HEK293T (cell line): Measurements from ENCODE around the gene KRT7.

Experiments used
- CTCF ChIA-PET: fragments of 350-600 bp; formaldehyde crosslinking; extraction: SDS; loops from one replicate; lab custom pipeline; 2021; ENCODE audit warnings: antibody characterized with exemption, inconsistent platforms; lab: Yijun Ruan, JAX
- POLR2A ChIA-PET: fragments of 350-600 bp; formaldehyde crosslinking; extraction: SDS; loops from one replicate; lab custom pipeline; 2020; ENCODE audit warnings: antibody characterized with exemption, inconsistent platforms; lab: Yijun Ruan, JAX
- DNase-seq: peaks from one replicate; pipeline ENCODE4 v3.0.0; 2012; ENCODE audit warnings: mixed read lengths; ENCODE audit errors: extremely low spot score
- ARNT ChIP-seq: fragments of 450-650 bp; IDR thresholded peaks from 2 replicates; pipeline ENCODE4 v1.6.1; 2017; ENCODE audit warnings: mild to moderate bottlenecking
- BHLHE40 ChIP-seq: fragments of 450-650 bp; IDR thresholded peaks from 2 replicates; pipeline ENCODE4 v1.6.1; 2016; ENCODE audit warnings: mild to moderate bottlenecking, moderate library complexity, borderline replicate concordance
- CTBP1 ChIP-seq: fragments of 450-650 bp; IDR thresholded peaks from 2 replicates; pipeline ENCODE4 v1.6.1; 2016; ENCODE audit warnings: borderline replicate concordance
- ELF4 ChIP-seq: fragments of 450-650 bp; IDR thresholded peaks from 2 replicates; pipeline ENCODE4 v1.6.1; 2017; ENCODE audit warnings: antibody characterized with exemption
- FOXA1 ChIP-seq: fragments of 450-650 bp; IDR thresholded peaks from 2 replicates; pipeline ENCODE4 v1.6.1; 2016; ENCODE audit warnings: mild to moderate bottlenecking
- FOXK2 ChIP-seq: fragments of 450-650 bp; IDR thresholded peaks from 2 replicates; pipeline ENCODE4 v1.6.1; 2016; ENCODE audit warnings: mild to moderate bottlenecking
- FOXM1 ChIP-seq: fragments of 450-650 bp; IDR thresholded peaks from 2 replicates; pipeline ENCODE4 v1.6.1; 2017; ENCODE audit warnings: mild to moderate bottlenecking, borderline replicate concordance
- HDGF ChIP-seq: fragments of 450-650 bp; IDR thresholded peaks from 2 replicates; pipeline ENCODE4 v1.6.1; 2017; ENCODE audit warnings: antibody characterized with exemption, borderline replicate concordance
- L3MBTL2 ChIP-seq: fragments of 450-650 bp; conservative IDR thresholded peaks from 2 replicates; pipeline ENCODE4 v1.6.1; 2016; ENCODE audit warnings: mild to moderate bottlenecking
- LEF1 ChIP-seq: fragments of 450-650 bp; IDR thresholded peaks from 2 replicates; pipeline ENCODE4 v1.6.1; 2017; ENCODE audit warnings: mild to moderate bottlenecking, borderline replicate concordance
- NFRKB ChIP-seq: fragments of 450-650 bp; IDR thresholded peaks from 2 replicates; pipeline ENCODE4 v1.6.1; 2016; ENCODE audit warnings: mild to moderate bottlenecking, moderate library complexity
- SP1 ChIP-seq: fragments of 450-650 bp; IDR thresholded peaks from 2 replicates; pipeline ENCODE4 v1.6.1; 2017
- SUZ12 ChIP-seq: fragments of 450-650 bp; IDR thresholded peaks from 2 replicates; pipeline ENCODE4 v1.6.1; 2016; ENCODE audit warnings: mild to moderate bottlenecking
- TARDBP ChIP-seq: fragments of 450-650 bp; IDR thresholded peaks from 2 replicates; pipeline ENCODE4 v1.6.1; 2016
- ZNF384 ChIP-seq: fragments of 450-650 bp; IDR thresholded peaks from 2 replicates; pipeline ENCODE4 v1.6.1; 2016
- TF ChIP-seq, protein P1 (sequence below): fragments of 450-650 bp; IDR thresholded peaks from 2 replicates; pipeline ENCODE4 v1.6.1; 2016

Gene KRT7

DNA sequence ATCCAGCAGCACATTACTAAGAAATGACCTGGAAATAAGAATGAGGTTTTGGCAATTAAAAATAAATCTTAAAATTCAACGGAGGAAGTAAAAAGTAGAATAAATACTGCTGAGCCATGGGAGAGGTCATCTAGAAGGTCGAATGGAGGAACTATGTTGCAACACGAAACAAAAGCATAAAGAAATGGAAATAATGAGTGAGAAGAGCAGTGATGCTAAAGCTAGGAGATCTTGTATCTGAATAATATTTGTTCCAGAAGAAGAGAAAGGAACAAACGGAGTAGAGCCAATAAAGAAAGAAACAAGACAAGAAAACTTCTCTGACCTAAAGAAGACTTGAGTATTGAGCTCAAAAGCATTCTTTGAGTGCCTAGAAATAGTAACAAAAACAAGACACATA is 6.6 kb upstream of the KRT7 start:
- TF ChIP-seq LEF1 (no peak), FOXA1 (no peak), L3MBTL2 (no peak), CTBP1 (no peak), FOXM1 (no peak), HDGF (no peak), BHLHE40 (no peak), NFRKB (no peak), ELF4 (no peak), FOXK2 (no peak), SP1 (no peak), ZNF384 (no peak), TARDBP (no peak), SUZ12 (no peak), ARNT (no peak)
- TF ChIP-seq, protein P1, sequence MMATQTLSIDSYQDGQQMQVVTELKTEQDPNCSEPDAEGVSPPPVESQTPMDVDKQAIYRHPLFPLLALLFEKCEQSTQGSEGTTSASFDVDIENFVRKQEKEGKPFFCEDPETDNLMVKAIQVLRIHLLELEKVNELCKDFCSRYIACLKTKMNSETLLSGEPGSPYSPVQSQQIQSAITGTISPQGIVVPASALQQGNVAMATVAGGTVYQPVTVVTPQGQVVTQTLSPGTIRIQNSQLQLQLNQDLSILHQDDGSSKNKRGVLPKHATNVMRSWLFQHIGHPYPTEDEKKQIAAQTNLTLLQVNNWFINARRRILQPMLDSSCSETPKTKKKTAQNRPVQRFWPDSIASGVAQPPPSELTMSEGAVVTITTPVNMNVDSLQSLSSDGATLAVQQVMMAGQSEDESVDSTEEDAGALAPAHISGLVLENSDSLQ = no peak
- POLR2A ChIA-PET = no interaction called here
- CTCF ChIA-PET = no interaction called here
- no peak for DNase-seq

DNA sequence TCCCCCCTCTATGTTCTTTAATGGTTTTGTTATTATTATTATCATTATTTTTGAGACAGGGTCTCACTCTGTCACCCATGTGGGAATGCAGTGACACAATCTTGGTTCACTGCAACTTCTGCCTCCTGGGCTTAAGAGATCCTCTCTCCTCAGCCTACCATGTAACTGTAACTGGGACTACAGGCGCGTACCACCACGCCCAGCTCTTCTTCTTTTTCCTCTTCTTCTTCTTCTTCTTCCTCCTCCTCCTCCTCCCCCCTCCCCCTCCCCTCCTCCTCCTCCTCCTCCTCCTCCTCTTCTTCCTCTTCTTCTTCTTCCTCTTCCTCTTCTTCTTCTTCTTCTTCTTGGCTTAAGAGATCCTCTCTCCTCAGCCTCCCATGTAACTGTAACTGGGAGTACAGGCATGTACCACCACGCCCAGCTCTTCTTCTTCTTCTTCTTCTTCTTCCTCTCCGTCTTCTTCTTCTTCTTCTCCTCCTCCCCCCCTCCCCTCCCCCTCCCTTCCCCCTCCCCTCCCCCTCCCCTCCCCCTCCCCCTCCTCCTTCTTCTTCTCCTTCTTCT is 5.4 kb upstream of the KRT7 start:
- TF ChIP-seq ARNT = no peak
- ChIA-PET CTCF (no interaction called here), POLR2A (no interaction called here)
- no peak for DNase-seq

DNA sequence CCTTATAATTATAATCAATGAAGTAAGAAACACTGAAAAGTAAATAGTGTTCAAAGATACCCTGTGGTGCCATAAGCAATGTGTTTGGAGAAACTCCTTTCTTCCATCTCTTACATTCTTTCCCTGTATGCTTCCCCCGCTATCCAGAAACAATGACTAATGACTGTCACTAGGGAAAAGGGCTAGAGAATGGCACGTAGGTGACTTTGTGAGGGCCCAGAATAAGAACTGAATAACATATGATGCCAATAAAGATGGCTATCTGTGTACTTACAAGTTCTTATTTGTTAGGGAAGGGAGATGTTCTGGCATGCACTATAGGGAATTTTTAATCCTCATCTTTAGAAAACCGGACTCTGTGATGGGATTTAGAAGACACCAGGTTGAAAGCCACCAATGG is 4.7 kb upstream of the KRT7 start:
- ChIA-PET POLR2A (no interaction called here), CTCF (no interaction called here)
- TF ChIP-seq CTBP1 = no peak
- TF ChIP-seq FOXK2 = no peak
- no peak for TF ChIP-seq LEF1
- no peak for TF ChIP-seq HDGF
- TF ChIP-seq ZNF384 = no peak
- no peak for TF ChIP-seq TARDBP
- no peak for DNase-seq

DNA sequence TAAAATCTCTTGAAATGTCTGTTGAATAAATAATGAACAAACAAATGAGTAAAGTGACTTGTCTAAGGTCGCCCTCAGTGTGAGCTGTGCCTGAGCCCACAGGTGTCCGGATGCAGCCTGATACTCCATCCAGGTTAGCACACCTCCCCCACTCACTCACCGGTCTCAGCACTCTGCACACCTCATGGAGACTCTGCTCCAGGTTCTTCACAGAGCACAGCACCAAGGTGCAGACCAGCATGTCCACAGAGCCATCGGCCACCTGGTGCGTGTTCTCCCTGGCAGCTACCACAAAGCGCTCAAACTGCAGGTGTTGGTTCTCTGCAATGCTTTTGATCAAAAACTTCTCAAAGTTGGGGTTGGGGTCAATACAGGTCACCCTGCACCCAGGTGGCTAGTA is 4.1 kb upstream of the KRT7 start:
- no peak for TF ChIP-seq FOXK2
- TF ChIP-seq NFRKB = no peak
- no peak for TF ChIP-seq FOXM1
- TF ChIP-seq ZNF384 = no peak
- POLR2A ChIA-PET = no interaction called here
- CTCF ChIA-PET = no interaction called here
- no peak for DNase-seq

DNA sequence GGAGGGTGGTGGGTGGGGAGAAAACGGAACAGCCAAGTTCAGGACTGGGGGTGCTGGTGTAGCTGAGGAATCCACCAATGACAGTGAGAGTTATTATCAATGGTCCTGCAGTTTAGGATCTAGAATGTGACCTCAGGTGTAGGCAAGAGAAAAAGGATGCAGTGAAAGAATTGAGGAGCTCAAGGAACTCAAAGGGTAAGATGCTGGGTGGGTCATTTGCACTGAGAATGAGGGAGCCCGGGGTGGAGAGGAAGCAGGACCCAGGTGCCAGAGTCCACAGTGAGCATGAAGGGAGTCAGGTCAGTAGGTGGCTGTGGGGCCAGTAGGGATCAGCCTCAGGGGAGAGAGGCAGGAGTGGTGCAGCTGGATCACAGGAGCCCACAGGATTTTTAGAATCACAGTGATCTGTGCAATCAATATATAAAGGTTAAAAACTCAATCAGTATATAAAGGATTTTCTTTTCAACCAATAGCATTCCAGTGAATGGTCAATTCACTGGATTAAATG is 3.2 kb upstream of the KRT7 start:
- no peak for TF ChIP-seq SP1
- TF ChIP-seq, protein P1 = no peak
- no peak for TF ChIP-seq ELF4
- TF ChIP-seq LEF1 = no peak
- no peak for TF ChIP-seq CTBP1
- TF ChIP-seq L3MBTL2 = no peak
- TF ChIP-seq FOXA1 = no peak
- TF ChIP-seq BHLHE40 = no peak
- POLR2A ChIA-PET = no interaction called here
- CTCF ChIA-PET = interaction anchor here (0.7 to 0.9 kb wide), 3 partner anchors 10 to 205 kb away, joined by 3 read pairs; no protein-coding TSS in a partner anchor
- no peak for DNase-seq

DNA sequence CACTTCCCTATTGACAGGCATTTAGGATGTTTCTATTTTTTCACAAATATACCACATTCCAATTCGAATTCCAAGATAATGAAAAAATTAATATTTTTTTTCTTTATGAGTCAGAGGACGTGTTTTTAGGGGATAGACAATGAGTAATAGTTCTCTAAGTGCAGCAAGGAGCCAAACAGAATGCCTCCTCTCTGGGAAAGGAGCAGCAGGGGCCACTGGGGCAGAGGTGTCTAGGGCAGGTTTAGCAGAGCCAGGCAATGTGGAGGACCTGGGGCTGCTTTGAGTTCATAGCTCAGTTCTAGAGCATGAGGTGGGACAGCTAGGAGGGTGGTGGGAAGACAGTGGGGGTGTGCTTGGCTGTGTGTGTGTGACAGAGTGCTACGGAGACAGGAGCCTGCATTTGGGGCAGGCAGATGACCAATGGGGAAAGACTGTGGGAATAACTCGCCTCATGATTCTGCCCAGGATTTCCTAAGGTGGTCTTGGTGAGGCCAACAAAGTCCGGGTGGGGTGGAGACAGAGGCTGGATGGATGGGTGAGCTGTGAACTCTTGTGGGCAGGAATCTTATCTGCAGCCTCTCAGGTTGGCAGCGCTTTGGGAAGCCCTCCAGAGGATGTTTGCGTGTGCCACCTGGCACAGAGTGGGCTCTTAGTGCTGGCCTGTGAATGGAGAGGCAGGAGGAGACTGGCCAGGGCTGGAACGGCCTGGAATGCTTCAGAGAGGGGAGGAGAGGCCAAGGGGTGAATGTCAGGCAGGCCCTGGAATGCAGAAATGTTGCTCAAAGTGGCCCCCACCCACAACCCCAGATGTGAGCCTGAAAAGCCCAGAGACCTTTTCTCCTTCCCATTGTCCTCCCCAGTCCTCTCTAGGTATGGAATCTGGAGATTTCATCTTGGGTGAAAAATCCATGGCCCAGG is 2.4 kb upstream of the KRT7 start:
- POLR2A ChIA-PET = no interaction called here
- no peak for DNase-seq
- CTCF ChIA-PET = interaction anchor here (0.9 kb wide), 1 partner anchor 78 kb away, joined by 3 read pairs; no protein-coding TSS in a partner anchor
- TF ChIP-seq TARDBP (no peak), LEF1 (no peak), FOXA1 (no peak), SUZ12 (no peak), BHLHE40 (no peak), NFRKB (no peak), ELF4 (no peak), ARNT (no peak), ZNF384 (no peak), HDGF (no peak)
- TF ChIP-seq, protein P1 = no peak
